OCI-LY3 (cell line): Measurements from ENCODE around the gene EMP1.

Experiments
- H2AFZ ChIP-seq: fragments of 200-600, 300-600 bp; shearing (Covaris generic); 2 replicates; pipeline ENCODE4 v1.6.0; 2014; ENCODE audit warnings: antibody characterized with exemption, low read depth, low read length
- H3K27ac ChIP-seq: fragments of 200-600, 300-600 bp; sonication (generic); 2 replicates; pipeline ENCODE4 v1.5.1; 2014; ENCODE audit warnings: mild to moderate bottlenecking, low read length, moderate library complexity, mixed read lengths
- H3K27me3 ChIP-seq: fragments of 200-600, 300-600 bp; sonication (generic); 2 replicates; pipeline ENCODE4 v1.6.1; 2014; ENCODE audit warnings: low read depth, low read length, mixed read lengths
- H3K36me3 ChIP-seq: fragments of 200-600, 300-600 bp; sonication (generic); replicated peaks from 2 replicates; pipeline ENCODE3; 2014; ENCODE audit warnings: low read depth, low read length, mixed read lengths
- H3K4me1 ChIP-seq: fragments of 300-600, 200-600 bp; sonication (generic); 2 replicates; pipeline ENCODE4 v1.6.1; 2014; ENCODE audit warnings: low read length, mixed read lengths
- H3K4me2 ChIP-seq: fragments of 200-600, 300-600 bp; sonication (generic); 2 replicates; pipeline ENCODE4 v1.6.1; 2014; ENCODE audit warnings: low read length, mixed read lengths
- H3K4me3 ChIP-seq: fragments of 300-600, 200-600 bp; sonication (generic); 2 replicates; pipeline ENCODE4 v1.5.1; 2014; ENCODE audit warnings: antibody characterized with exemption, mild to moderate bottlenecking, low read length, moderate library complexity
- H3K79me2 ChIP-seq: fragments of 300-600, 200-600 bp; shearing (Covaris generic); 2 replicates; pipeline ENCODE4 v1.6.1; 2014; ENCODE audit warnings: mild to moderate bottlenecking, low read length, mixed read lengths
- H3K9ac ChIP-seq: fragments of 300-600, 200-600 bp; shearing (Covaris generic); 2 replicates; pipeline ENCODE4 v1.6.0; 2014; ENCODE audit warnings: mild to moderate bottlenecking, low read length, moderate library complexity
- H3K9me3 ChIP-seq: fragments of 200-600, 300-600 bp; shearing (Covaris generic); 2 replicates; pipeline ENCODE4 v1.6.1; 2014; ENCODE audit warnings: low read length, mixed read lengths; ENCODE audit not compliant: insufficient read depth
- H4K20me1 ChIP-seq: fragments of 200-600, 300-600 bp; sonication (generic); 2 replicates; pipeline ENCODE4 v1.6.1; 2016; ENCODE audit warnings: low read length, mixed read lengths; ENCODE audit not compliant: insufficient read depth
- EZH2phosphoT487 ChIP-seq: fragments of 200-600 bp; shearing (Covaris generic); IDR thresholded peaks from 2 replicates; pipeline ENCODE4 v1.6.1; 2018; ENCODE audit warnings: antibody characterized with exemption, mixed run types, low read depth
- TF ChIP-seq, protein P1 (sequence below): fragments of 200-600, 300-600 bp; sonication (generic); IDR thresholded peaks from 2 replicates; pipeline ENCODE4 v1.5.1; 2014; ENCODE audit warnings: antibody characterized with exemption, low read length, low read depth

The EMP1 gene

DNA sequence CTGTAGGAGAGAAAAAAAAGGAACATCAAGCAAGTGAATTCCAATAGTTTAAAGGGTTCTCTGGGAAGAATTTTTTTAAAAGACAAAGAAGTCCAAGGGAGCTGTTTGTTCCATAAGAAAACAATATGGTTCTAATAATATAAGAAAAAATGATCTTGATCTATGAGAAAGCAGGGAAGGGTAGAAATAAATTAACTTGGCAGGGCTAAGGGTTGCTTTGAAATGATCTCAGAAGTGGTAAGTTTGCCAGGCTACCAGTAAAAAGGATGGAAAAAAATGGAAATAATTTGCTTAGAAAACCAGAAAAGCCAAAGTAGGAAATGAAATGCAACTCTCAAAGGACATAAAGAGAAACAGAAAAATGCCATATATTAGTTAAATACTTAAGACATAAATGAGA lies 41.7 kb upstream of the EMP1 start:
- Histone ChIP-seq H3K27ac (peak overlapping the region; percentile 58), H3K9ac (peak overlapping the region; percentile 27), H4K20me1 (no peaks in the 10 kb centered on the region; the same call in 1 of the 2 replicates), H3K4me2 (peak overlapping the region; percentile 83), H3K36me3 (no peaks in the 10 kb centered on the region), H3K9me3 (no peaks in the 10 kb centered on the region), H3K4me1 (peaks cover 17% of the 10 kb centered on the region), H2AFZ (no peak overlapping the region), H3K27me3 (peaks cover 51% of the 10 kb centered on the region), H3K4me3 (peak overlapping the region; percentile 60), H3K79me2 (no peaks in the 10 kb centered on the region)
- TF ChIP-seq, protein P1, sequence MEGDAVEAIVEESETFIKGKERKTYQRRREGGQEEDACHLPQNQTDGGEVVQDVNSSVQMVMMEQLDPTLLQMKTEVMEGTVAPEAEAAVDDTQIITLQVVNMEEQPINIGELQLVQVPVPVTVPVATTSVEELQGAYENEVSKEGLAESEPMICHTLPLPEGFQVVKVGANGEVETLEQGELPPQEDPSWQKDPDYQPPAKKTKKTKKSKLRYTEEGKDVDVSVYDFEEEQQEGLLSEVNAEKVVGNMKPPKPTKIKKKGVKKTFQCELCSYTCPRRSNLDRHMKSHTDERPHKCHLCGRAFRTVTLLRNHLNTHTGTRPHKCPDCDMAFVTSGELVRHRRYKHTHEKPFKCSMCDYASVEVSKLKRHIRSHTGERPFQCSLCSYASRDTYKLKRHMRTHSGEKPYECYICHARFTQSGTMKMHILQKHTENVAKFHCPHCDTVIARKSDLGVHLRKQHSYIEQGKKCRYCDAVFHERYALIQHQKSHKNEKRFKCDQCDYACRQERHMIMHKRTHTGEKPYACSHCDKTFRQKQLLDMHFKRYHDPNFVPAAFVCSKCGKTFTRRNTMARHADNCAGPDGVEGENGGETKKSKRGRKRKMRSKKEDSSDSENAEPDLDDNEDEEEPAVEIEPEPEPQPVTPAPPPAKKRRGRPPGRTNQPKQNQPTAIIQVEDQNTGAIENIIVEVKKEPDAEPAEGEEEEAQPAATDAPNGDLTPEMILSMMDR: no peak
- TF ChIP-seq EZH2phosphoT487: no peak

DNA sequence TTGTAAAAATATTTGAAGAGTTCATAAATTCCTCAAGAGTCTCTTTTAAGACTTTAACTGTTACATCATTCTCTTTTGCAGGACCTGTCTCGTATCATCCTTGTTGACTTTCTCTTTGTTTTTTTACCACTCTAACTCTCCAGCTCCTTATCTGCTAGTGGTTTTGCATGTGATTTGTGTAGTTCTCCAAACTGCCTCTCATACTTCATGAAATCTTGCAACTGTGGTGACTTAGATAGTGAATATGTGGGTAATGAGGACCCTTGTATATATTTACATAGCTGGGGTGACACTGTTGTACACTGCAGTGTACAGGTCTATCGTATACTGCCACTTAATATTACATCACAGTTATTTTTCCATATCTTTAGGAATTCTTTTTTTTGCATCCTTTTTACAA lies 40.2 kb upstream of the EMP1 start:
- H3K4me2 ChIP-seq: no peak overlapping the region
- H3K36me3 ChIP-seq: no peaks in the 10 kb centered on the region
- no peak overlapping the region for H3K4me3 ChIP-seq
- H2AFZ ChIP-seq: no peak overlapping the region
- H3K27ac ChIP-seq: no peak overlapping the region
- H3K4me1 ChIP-seq: peaks cover 17% of the 10 kb centered on the region
- TF ChIP-seq, protein P1: no peak
- TF ChIP-seq EZH2phosphoT487: no peak
- H3K79me2 ChIP-seq: no peaks in the 10 kb centered on the region
- no peak overlapping the region for H3K9ac ChIP-seq
- no peaks in the 10 kb centered on the region; the same call in 1 of the 2 replicates for H4K20me1 ChIP-seq
- H3K27me3 ChIP-seq: peaks cover 42% of the 10 kb centered on the region
- H3K9me3 ChIP-seq: no peaks in the 10 kb centered on the region

DNA sequence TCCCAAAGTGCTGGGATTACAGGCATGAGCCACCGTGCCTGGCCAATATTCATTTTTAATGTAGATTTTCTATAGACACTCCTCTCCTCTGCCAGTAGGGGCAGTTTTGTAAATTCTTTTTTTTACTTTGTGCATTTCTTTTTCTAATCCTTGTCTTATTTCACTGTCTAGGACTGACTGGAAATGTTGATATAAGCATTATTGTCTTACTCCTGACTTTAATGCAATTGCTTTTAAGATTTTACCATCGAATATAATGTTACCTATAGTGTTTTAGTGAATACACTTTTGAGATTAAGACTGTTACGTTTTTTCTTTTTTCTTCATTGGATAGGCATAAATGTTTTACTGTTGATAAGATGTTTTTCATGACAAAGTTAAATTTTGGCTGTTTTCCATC lies 35.4 kb upstream of the EMP1 start:
- Histone ChIP-seq H3K36me3 (no peaks in the 10 kb centered on the region), H3K9ac (no peak overlapping the region), H3K9me3 (no peaks in the 10 kb centered on the region), H3K4me3 (no peak overlapping the region), H2AFZ (no peak overlapping the region), H3K4me2 (no peak overlapping the region), H3K27me3 (peaks cover 47% of the 10 kb centered on the region), H3K27ac (no peak overlapping the region), H3K4me1 (peaks cover 14% of the 10 kb centered on the region), H3K79me2 (no peaks in the 10 kb centered on the region), H4K20me1 (no peaks in the 10 kb centered on the region)
- no peak for TF ChIP-seq EZH2phosphoT487
- TF ChIP-seq, protein P1: peak; percentile 32

DNA sequence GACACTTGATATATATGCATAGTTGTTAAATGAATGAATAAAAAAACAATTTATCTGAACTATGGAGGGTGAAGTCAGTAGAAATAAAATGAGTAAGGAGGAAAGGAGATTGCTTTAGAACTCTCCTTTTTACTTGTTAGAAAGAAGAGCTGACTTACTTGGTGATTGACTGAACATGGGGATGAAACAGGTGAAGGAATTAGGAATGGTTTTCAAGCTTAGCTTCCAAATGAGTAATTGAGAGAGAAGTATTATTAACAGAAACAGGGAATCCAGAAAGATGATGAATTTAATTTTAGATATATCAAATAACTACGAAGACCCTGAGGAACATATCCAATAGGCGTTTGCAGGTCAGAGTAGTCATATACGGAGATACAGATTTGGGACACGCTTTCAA lies 33.6 kb upstream of the EMP1 start:
- no peaks in the 10 kb centered on the region for H3K79me2 ChIP-seq

More for the DNA sequence above, 33.6 kb upstream of the EMP1 start:
- H3K9me3 ChIP-seq: 0 out of 2 replicates have a peak, but pooled peaks cover 5% of the 10 kb centered on the region
- peaks cover 47% of the 10 kb centered on the region for H3K27me3 ChIP-seq
- H3K4me1 ChIP-seq: peaks cover 15% of the 10 kb centered on the region
- H2AFZ ChIP-seq: no peak overlapping the region
- no peak overlapping the region for H3K4me3 ChIP-seq
- H3K4me2 ChIP-seq: no peak overlapping the region
- H3K27ac ChIP-seq: no peak overlapping the region
- TF ChIP-seq EZH2phosphoT487: no peak
- TF ChIP-seq, protein P1: no peak
- no peak overlapping the region for H3K9ac ChIP-seq
- H4K20me1 ChIP-seq: no peaks in the 10 kb centered on the region
- H3K36me3 ChIP-seq: no peaks in the 10 kb centered on the region
